HG03571 (cell line): ENCODE measurements around the gene PDGFA.

ENCODE experiments used
- ATAC-seq: cut with Tn5 transposase; IDR thresholded peaks from one replicate; pipeline ENCODE4 v1.9.1; 2021; ENCODE audit not compliant: unreplicated experiment

PDGFA gene

GRCh38 chr7:449324-450019, 70.2 kb downstream of the PDGFA start:
- ATAC-seq = no peak

GRCh38 chr7:447523-447922, 72.1 kb downstream of the PDGFA start:
- no peak for ATAC-seq
